H9 (cell line): Measurements from ENCODE around the gene SLC9A9. TPM values are rescaled to one million over a fixed set of nuclear protein-coding genes. Genes with fewer than 3 reads are reported as not detected.
A peak's percentile ranks its signal among the peaks of the same experiment; 100 is the strongest.

Experiments
- DNase-seq: peaks from one replicate; pipeline ENCODE4 v3.0.0-alpha.2; 2017
- H2AFZ ChIP-seq: one replicate; pipeline ENCODE4 v1.6.1; 2013; ENCODE audit warnings: mild to moderate bottlenecking, low read length, control low read depth, moderate library complexity
- H2AK5ac ChIP-seq: 2 replicates; pipeline ENCODE4 v1.6.1; 2013; ENCODE audit warnings: low read length, control low read depth, mixed read lengths; ENCODE audit not compliant: insufficient read length
- H2BK120ac ChIP-seq: one replicate; pipeline ENCODE4 v1.6.1; 2013; ENCODE audit warnings: low read depth, mild to moderate bottlenecking, low read length, control low read depth, inconsistent platforms; ENCODE audit not compliant: poor library complexity, severe bottlenecking
- H2BK12ac ChIP-seq: 2 replicates; pipeline ENCODE4 v1.6.1; 2013; ENCODE audit warnings: low read length, control low read depth, mixed read lengths, low read depth; ENCODE audit not compliant: insufficient read length
- H2BK15ac ChIP-seq: 2 replicates; pipeline ENCODE4 v1.6.1; 2013; ENCODE audit warnings: low read depth, low read length, control low read depth
- H2BK20ac ChIP-seq: one replicate; pipeline ENCODE4 v1.6.1; 2013; ENCODE audit warnings: low read depth, mild to moderate bottlenecking, low read length, control low read depth, inconsistent platforms; ENCODE audit not compliant: poor library complexity, severe bottlenecking
- H2BK5ac ChIP-seq: 2 replicates; pipeline ENCODE4 v1.6.1; 2013; ENCODE audit warnings: low read length, control low read depth, mixed read lengths; ENCODE audit not compliant: insufficient read length
- H3K14ac ChIP-seq: 2 replicates; pipeline ENCODE4 v1.6.1; 2013; ENCODE audit warnings: low read length, control low read depth; ENCODE audit not compliant: insufficient read depth
- H3K18ac ChIP-seq: 2 replicates; pipeline ENCODE4 v1.6.1; 2013; ENCODE audit warnings: low read depth, mild to moderate bottlenecking, mixed read lengths, low read length, control low read depth; ENCODE audit not compliant: insufficient read length
- H3K23ac ChIP-seq: 2 replicates; pipeline ENCODE4 v1.6.1; 2013; ENCODE audit warnings: low read length, control low read depth, mixed read lengths, low read depth; ENCODE audit not compliant: insufficient read length
- H3K23me2 ChIP-seq: 2 replicates; pipeline ENCODE4 v1.6.1; 2013; ENCODE audit warnings: low read depth, mild to moderate bottlenecking, mixed read lengths, low read length, control low read depth; ENCODE audit not compliant: insufficient read length, poor library complexity, severe bottlenecking
- H3K27ac ChIP-seq: 2 replicates; pipeline ENCODE4 v1.5.1; 2013; ENCODE audit warnings: low read length, control low read depth, mixed read lengths, low read depth; ENCODE audit not compliant: insufficient read length
- H3K27me3 ChIP-seq: 2 replicates; pipeline ENCODE4 v1.6.1; 2013; ENCODE audit warnings: low read length, control low read depth, inconsistent platforms; ENCODE audit not compliant: insufficient read depth
- H3K4ac ChIP-seq: 2 replicates; pipeline ENCODE4 v1.6.1; 2013; ENCODE audit warnings: low read depth, mild to moderate bottlenecking, control low read depth, inconsistent platforms, low read length, moderate library complexity
- H3K4me1 ChIP-seq: 2 replicates; pipeline ENCODE4 v1.6.1; 2013; ENCODE audit warnings: low read length, control low read depth, inconsistent platforms; ENCODE audit not compliant: insufficient read depth
- H3K4me2 ChIP-seq: 2 replicates; pipeline ENCODE4 v1.6.1; 2013; ENCODE audit warnings: low read length, control low read depth, mixed read lengths; ENCODE audit not compliant: insufficient read length, insufficient read depth
- H3K56ac ChIP-seq: 2 replicates; pipeline ENCODE4 v1.6.1; 2013; ENCODE audit warnings: low read depth, mild to moderate bottlenecking, mixed read lengths, low read length, control low read depth; ENCODE audit not compliant: insufficient read length
- H3K79me1 ChIP-seq: 2 replicates; pipeline ENCODE4 v1.6.1; 2013; ENCODE audit warnings: low read depth, mild to moderate bottlenecking, moderate library complexity, low read length, control low read depth, inconsistent platforms; ENCODE audit not compliant: insufficient read depth, poor library complexity, severe bottlenecking
- H3K79me2 ChIP-seq: 2 replicates; pipeline ENCODE4 v1.6.1; 2013; ENCODE audit warnings: low read length, control low read depth, inconsistent platforms; ENCODE audit not compliant: insufficient read depth
- H3K9ac ChIP-seq: 2 replicates; pipeline ENCODE4 v1.6.1; 2013; ENCODE audit warnings: low read length, control low read depth, mixed read lengths; ENCODE audit not compliant: insufficient read length; ENCODE audit errors: extremely low read depth
- H3K9me3 ChIP-seq: one replicate; pipeline ENCODE4 v1.6.1; 2013; ENCODE audit warnings: low read depth, low read length, inconsistent platforms; ENCODE audit not compliant: control insufficient read depth
- H3T11ph ChIP-seq: one replicate; pipeline ENCODE4 v1.6.1; 2013; ENCODE audit warnings: mild to moderate bottlenecking, low read length, control low read depth, inconsistent platforms
- H4K20me1 ChIP-seq: one replicate; pipeline ENCODE4 v1.6.1; 2013; ENCODE audit not compliant: control insufficient read depth, insufficient read length, insufficient read depth
- H4K5ac ChIP-seq: 2 replicates; pipeline ENCODE4 v1.6.1; 2013; ENCODE audit warnings: low read depth, mild to moderate bottlenecking, mixed read lengths, low read length, control low read depth; ENCODE audit not compliant: insufficient read length
- H4K8ac ChIP-seq: replicated peaks from 2 replicates; pipeline ENCODE4 v1.6.1; 2013; ENCODE audit warnings: low read length, control low read depth, mixed read lengths, low read depth; ENCODE audit not compliant: insufficient read length
- H4K91ac ChIP-seq: 2 replicates; pipeline ENCODE4 v1.6.1; 2013; ENCODE audit warnings: low read depth, mild to moderate bottlenecking, moderate library complexity, mixed read lengths, low read length, control low read depth; ENCODE audit not compliant: insufficient read length
- H3K27ac Mint-ChIP-seq, 3 experiments: 2 replicates in 2 of 3; 3 replicates in 1 of 3; pipeline ENCODE4 v1.8.0; 2020 to 2021; ENCODE audit warnings: mixed read lengths in 3 of 3, mild to moderate bottlenecking in 1 of 3, moderate library complexity in 1 of 3
- H3K27me3 Mint-ChIP-seq: 2 replicates; pipeline ENCODE4 v1.8.0; 2021; ENCODE audit warnings: low read depth, mild to moderate bottlenecking, moderate library complexity, mixed read lengths
- H3K36me3 Mint-ChIP-seq, 3 experiments: 2 replicates in 2 of 3; 3 replicates in 1 of 3; pipeline ENCODE4 v1.8.0; 2020 to 2021; ENCODE audit warnings: low read depth in 3 of 3, mixed read lengths in 3 of 3; ENCODE audit not compliant: insufficient read depth in 1 of 3
- H3K4me1 Mint-ChIP-seq, 2 experiments: 2 replicates each; pipeline ENCODE4 v1.8.0; 2020; ENCODE audit warnings: mixed read lengths in 2 of 2
- H3K4me3 Mint-ChIP-seq, 2 experiments: 2 replicates in 1 of 2; 3 replicates in 1 of 2; pipeline ENCODE4 v1.8.0; 2020 to 2021; ENCODE audit warnings: mild to moderate bottlenecking in 2 of 2, mixed read lengths in 2 of 2, moderate library complexity in 1 of 2
- H3K9me3 Mint-ChIP-seq, 2 experiments: 2 replicates in 1 of 2; 3 replicates in 1 of 2; pipeline ENCODE4 v1.8.0; 2020; ENCODE audit warnings: mild to moderate bottlenecking in 2 of 2, mixed read lengths in 2 of 2, moderate library complexity in 1 of 2
- WGBS: extraction: QIAGEN DNeasy Blood & Tissue Kit; methylation state at CpG from one replicate; pipeline ENCODE4 v1.1.7; 2013; ENCODE audit warnings: missing lambda C conversion rate, low lambda C conversion rate, mixed read lengths; ENCODE audit not compliant: insufficient read length; ENCODE audit errors: extremely low coverage; 5-methylcytosine and 5-hydroxymethylcytosine counted together
- total RNA-seq: library from RNA; stranded (reverse); gene quantifications from 2 replicates; pipeline ENCODE4 v1.2.1, GENCODE V29; 2021
- TF ChIP-seq, protein P1 (sequence below): fragments of 200-600 bp; sonication (generic); conservative IDR thresholded peaks from 3 replicates; pipeline ENCODE4 v1.8.0; 2021; ENCODE audit warnings: antibody characterized with exemption, mild to moderate bottlenecking

Gene SLC9A9
- total RNA-seq, 1 experiment from 2014 or later, result 0.35 TPM

DNA sequence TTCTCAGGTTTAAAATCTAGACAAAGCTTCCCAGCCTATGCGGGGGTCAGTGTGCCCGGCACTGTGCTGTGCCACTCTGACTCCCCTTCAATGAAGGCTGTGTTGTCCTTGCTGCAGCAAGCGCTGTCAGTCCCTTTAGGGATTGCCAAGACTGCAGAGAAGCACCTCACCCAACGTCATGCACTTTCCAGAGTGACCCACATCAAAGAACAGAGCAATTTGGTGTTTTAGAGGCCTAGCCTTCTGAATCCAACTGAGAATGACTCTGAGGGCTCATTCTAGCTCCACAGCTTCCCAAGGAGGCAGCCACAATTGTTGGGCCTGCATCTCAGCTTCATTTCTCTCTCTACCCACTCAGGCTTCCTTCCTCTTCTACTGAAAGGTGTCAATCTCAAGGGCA, 26.4 kb downstream of the SLC9A9 start:
- Mint-ChIP-seq H3K4me1 (peaks cover 3 to 9% of the 10 kb centered on the region in 2 experiments), H3K4me3 (no peak overlapping the region), H3K36me3 (no peaks in the 10 kb centered on the region), H3K27me3 (no peaks in the 10 kb centered on the region), H3K27ac (0 out of 7 replicates have a peak overlapping the region, but pooled peaks of 1 of the 3 experiments have one; percentile 15), H3K9me3 (no peaks in the 10 kb centered on the region)
- Histone ChIP-seq H2BK20ac (no peak overlapping the region), H3T11ph (no peak overlapping the region), H2BK12ac (no peak overlapping the region), H4K8ac (no peak overlapping the region), H2AFZ (no peak overlapping the region), H3K9me3 (no peaks in the 10 kb centered on the region), H3K23me2 (no peaks in the 10 kb centered on the region), H4K5ac (no peak overlapping the region), H2BK5ac (no peak overlapping the region), H2BK15ac (no peak overlapping the region), H3K27ac (no peak overlapping the region), H3K23ac (no peak overlapping the region), H3K9ac (no peak overlapping the region), H3K4me2 (no peak overlapping the region), H4K91ac (no peak overlapping the region), H3K4ac (no peak overlapping the region), H3K79me1 (no peaks in the 10 kb centered on the region), H2BK120ac (no peak overlapping the region), H3K4me1 (no peaks in the 10 kb centered on the region), H3K18ac (peak overlapping the region; percentile 27), H3K79me2 (no peaks in the 10 kb centered on the region), H3K14ac (no peak overlapping the region), H4K20me1 (no peaks in the 10 kb centered on the region), H3K56ac (no peak overlapping the region), H2AK5ac (no peak overlapping the region), H3K27me3 (no peaks in the 10 kb centered on the region)
- no peak for DNase-seq
- TF ChIP-seq, protein P1, sequence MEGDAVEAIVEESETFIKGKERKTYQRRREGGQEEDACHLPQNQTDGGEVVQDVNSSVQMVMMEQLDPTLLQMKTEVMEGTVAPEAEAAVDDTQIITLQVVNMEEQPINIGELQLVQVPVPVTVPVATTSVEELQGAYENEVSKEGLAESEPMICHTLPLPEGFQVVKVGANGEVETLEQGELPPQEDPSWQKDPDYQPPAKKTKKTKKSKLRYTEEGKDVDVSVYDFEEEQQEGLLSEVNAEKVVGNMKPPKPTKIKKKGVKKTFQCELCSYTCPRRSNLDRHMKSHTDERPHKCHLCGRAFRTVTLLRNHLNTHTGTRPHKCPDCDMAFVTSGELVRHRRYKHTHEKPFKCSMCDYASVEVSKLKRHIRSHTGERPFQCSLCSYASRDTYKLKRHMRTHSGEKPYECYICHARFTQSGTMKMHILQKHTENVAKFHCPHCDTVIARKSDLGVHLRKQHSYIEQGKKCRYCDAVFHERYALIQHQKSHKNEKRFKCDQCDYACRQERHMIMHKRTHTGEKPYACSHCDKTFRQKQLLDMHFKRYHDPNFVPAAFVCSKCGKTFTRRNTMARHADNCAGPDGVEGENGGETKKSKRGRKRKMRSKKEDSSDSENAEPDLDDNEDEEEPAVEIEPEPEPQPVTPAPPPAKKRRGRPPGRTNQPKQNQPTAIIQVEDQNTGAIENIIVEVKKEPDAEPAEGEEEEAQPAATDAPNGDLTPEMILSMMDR, result no peak
- WGBS, result no CpG with 5 or more reads among the region's 4 CpGs
